Keratinocyte (primary cell): Measurements from ENCODE around the gene NECTIN2. TPM values are rescaled to one million over a fixed set of nuclear protein-coding genes. Genes with fewer than 3 reads are reported as not detected.
"Not testable (repeated sequence)": the region's sequence is repeated elsewhere in the genome, so short reads cannot be mapped to it uniquely, and the experiment has no call there.

Experiments used
- DNase-seq: peaks from one replicate; pipeline ENCODE4 v3.0.0-alpha.2; 2011; ENCODE audit warnings: low read depth, missing footprints, low spot score
- FAIRE-seq: peaks from 2 replicates; lab custom pipeline; 2011; peaks lifted over from hg19 to GRCh38; lab: Jason Lieb, UNC
- H2AFZ ChIP-seq: 2 replicates; pipeline ENCODE4 v1.6.0; 2012; ENCODE audit warnings: low read length, control low read depth, inconsistent platforms; ENCODE audit not compliant: control insufficient read depth
- H3K27ac ChIP-seq: 2 replicates; pipeline ENCODE4 v1.5.1; 2011; ENCODE audit warnings: low read length; ENCODE audit not compliant: control insufficient read depth, insufficient read depth
- H3K27me3 ChIP-seq: 3 replicates; pipeline ENCODE4 v1.6.0; 2011; ENCODE audit warnings: low read length; ENCODE audit not compliant: control insufficient read depth, insufficient read depth; ENCODE audit errors: extremely low read depth
- H3K36me3 ChIP-seq, 2 experiments: 2 replicates in 1 of 2; 3 replicates in 1 of 2; pipeline ENCODE4 v1.5.1; 2011; ENCODE audit warnings: low read length in 2 of 2, mild to moderate bottlenecking in 1 of 2; ENCODE audit not compliant: control insufficient read depth in 2 of 2, insufficient read depth in 2 of 2; ENCODE audit errors: extremely low read depth in 1 of 2
- H3K4me1 ChIP-seq: 3 replicates; pipeline ENCODE4 v1.5.1; 2011; ENCODE audit warnings: low read length; ENCODE audit not compliant: control insufficient read depth, insufficient read depth; ENCODE audit errors: extremely low read depth
- H3K4me2 ChIP-seq: 3 replicates; pipeline ENCODE4 v1.6.0; 2011; ENCODE audit warnings: low read depth, low read length; ENCODE audit not compliant: control insufficient read depth, insufficient read depth; ENCODE audit errors: extremely low read depth
- H3K4me3 ChIP-seq, 3 experiments: fragments of 200-600 bp in 1 of 3; sonication (generic) in 1 of 3; 2 replicates in 2 of 3; 3 replicates in 1 of 3; pipeline ENCODE4 v1.5.1; 2011 to 2016; ENCODE audit warnings: low read length in 3 of 3, mild to moderate bottlenecking in 3 of 3, control low read depth in 2 of 3, inconsistent platforms in 1 of 3, low read depth in 1 of 3, mixed read lengths in 1 of 3, mixed run types in 1 of 3, moderate library complexity in 1 of 3; ENCODE audit not compliant: control insufficient read depth in 2 of 3, insufficient read depth in 2 of 3; ENCODE audit errors: extremely low read depth in 1 of 3
- H3K79me2 ChIP-seq: 2 replicates; pipeline ENCODE4 v1.6.0; 2012; ENCODE audit warnings: low read length; ENCODE audit not compliant: control insufficient read depth, insufficient read depth
- H3K9ac ChIP-seq: 3 replicates; pipeline ENCODE4 v1.6.0; 2011; ENCODE audit warnings: low read length; ENCODE audit not compliant: control insufficient read depth, insufficient read depth; ENCODE audit errors: extremely low read depth
- H3K9me1 ChIP-seq: 3 replicates; pipeline ENCODE4 v1.6.0; 2011; ENCODE audit warnings: low read length; ENCODE audit not compliant: control insufficient read depth, insufficient read depth; ENCODE audit errors: extremely low read depth
- H3K9me3 ChIP-seq: 2 replicates; pipeline ENCODE4 v1.5.1; 2012; ENCODE audit warnings: low read depth, low read length; ENCODE audit not compliant: control insufficient read depth
- H4K20me1 ChIP-seq: 3 replicates; pipeline ENCODE4 v1.6.0; 2011; ENCODE audit warnings: low read length; ENCODE audit not compliant: control insufficient read depth, insufficient read depth; ENCODE audit errors: extremely low read depth
- CTCF ChIP-seq, 3 experiments: IDR thresholded peaks in 1 of 3; conservative IDR thresholded peaks in 1 of 3; optimal IDR thresholded peaks in 1 of 3; 2 replicates in 2 of 3; 3 replicates in 1 of 3; pipeline versions ENCODE3 to v1.5.1; 2011; ENCODE audit warnings: low read length in 3 of 3, mild to moderate bottlenecking in 3 of 3, moderate library complexity in 2 of 3, control low read depth in 1 of 3, inconsistent platforms in 1 of 3; ENCODE audit not compliant: insufficient read depth in 2 of 3; ENCODE audit errors: extremely low read depth in 1 of 3
- EZH2 ChIP-seq: IDR thresholded peaks from one replicate; pipeline ENCODE4 v1.6.1; 2012; ENCODE audit warnings: inconsistent platforms, mild to moderate bottlenecking, low read length, moderate library complexity
- dilution Hi-C: fragments of 300-500 bp; cut with MboI; formaldehyde crosslinking; loops from one replicate; pipeline ENCODE4 v1.7.0; 2020; ENCODE audit warnings: low sequenced_read_pairs; ENCODE audit not compliant: extremely low pct_ligation_motif_present
- polyA plus RNA-seq, 5 experiments: library from polyadenylated mRNA; depleted of rRNA in 3 of 5; stranded (reverse) in 3 of 5; stranded (forward) in 1 of 5; unstranded in 1 of 5; fragments of >200 nt; gene quantifications; 1 replicate in 1 of 5; 2 replicates in 3 of 5; 3 replicates in 1 of 5; pipeline versions ENCODE4 v1.2.1 to v1.2.3, GENCODE V29; 2011 to 2012; ENCODE audit warnings: missing spikeins in 2 of 5, low read depth in 1 of 5, low replicate concordance in 1 of 5

The NECTIN2 gene
- polyA plus RNA-seq, 1 donor (not counting 4 experiments of a cell fraction or from before 2014, with no cell fraction given), result 26.8 TPM

DNA sequence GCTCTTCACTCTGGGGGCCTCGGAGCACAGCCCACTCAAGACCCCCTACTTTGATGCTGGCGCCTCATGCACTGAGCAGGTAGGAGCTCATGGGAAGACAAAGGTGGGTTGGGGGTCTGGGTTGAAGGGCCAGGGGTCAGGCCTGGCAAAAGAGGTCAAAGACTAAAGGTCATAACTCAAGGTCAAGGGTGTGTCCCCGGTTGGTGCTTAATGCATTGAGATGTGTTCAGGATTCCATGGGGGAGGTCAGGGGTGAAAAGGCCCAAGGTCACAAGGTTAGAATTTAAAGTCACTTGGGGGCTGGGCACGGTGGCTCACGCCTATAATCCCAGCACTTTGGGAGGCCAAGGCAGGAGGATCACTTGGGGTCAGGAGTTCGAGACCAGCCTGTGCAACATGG lies 40.0 kb downstream of the NECTIN2 start:
- DNase-seq (no peak), FAIRE-seq (no peak)
- Histone ChIP-seq H3K9me1 (no peaks in the 10 kb centered on the region), H3K4me2 (no peak overlapping the region), H3K4me1 (peaks cover 7% of the 10 kb centered on the region), H2AFZ (no peak overlapping the region), H3K36me3 (peaks cover 8 to 12% of the 10 kb centered on the region in 2 experiments), H3K4me3 (no peak overlapping the region), H3K79me2 (peaks cover under 1% of the 10 kb centered on the region), H3K9me3 (no peaks in the 10 kb centered on the region), H3K27me3 (no peaks in the 10 kb centered on the region), H4K20me1 (no peaks in the 10 kb centered on the region), H3K9ac (no peak overlapping the region), H3K27ac (no peak overlapping the region)
- dilution Hi-C loops, result no loop called here
- TF ChIP-seq EZH2 (no peak), CTCF (optimal IDR thresholded peaks at IDR 0.05 in 1 of 3, IDR thresholded peaks at IDR 0.05 in 1 of 3, conservative IDR thresholded peaks at IDR 0.05 in 1 of 3; ENCODE audit: extremely low read depth in 1 of 3, insufficient read depth in 2 of 3, low read length in 3 of 3) (no peak)

GRCh38 chr19:44887648-44888047 lies 41.6 kb downstream of the NECTIN2 start:
- Histone ChIP-seq H3K9me1 (no peaks in the 10 kb centered on the region), H3K27me3 (no peaks in the 10 kb centered on the region), H3K36me3 (peaks cover 10 to 12% of the 10 kb centered on the region in 2 experiments), H3K9ac (no peak overlapping the region), H3K79me2 (peaks cover 16% of the 10 kb centered on the region), H3K4me1 (peaks cover 13% of the 10 kb centered on the region), H3K4me2 (no peak overlapping the region), H3K27ac (no peak overlapping the region), H4K20me1 (peaks cover 4% of the 10 kb centered on the region), H3K4me3 (no peak overlapping the region), H3K9me3 (no peaks in the 10 kb centered on the region), H2AFZ (no peak overlapping the region)
- DNase-seq, result no peak
- no peak for FAIRE-seq
- dilution Hi-C loops, result no loop called here
- no peak for TF ChIP-seq CTCF (optimal IDR thresholded peaks at IDR 0.05 in 1 of 3, IDR thresholded peaks at IDR 0.05 in 1 of 3, conservative IDR thresholded peaks at IDR 0.05 in 1 of 3; ENCODE audit: extremely low read depth in 1 of 3, insufficient read depth in 2 of 3, low read length in 3 of 3)
- no peak for TF ChIP-seq EZH2

DNA sequence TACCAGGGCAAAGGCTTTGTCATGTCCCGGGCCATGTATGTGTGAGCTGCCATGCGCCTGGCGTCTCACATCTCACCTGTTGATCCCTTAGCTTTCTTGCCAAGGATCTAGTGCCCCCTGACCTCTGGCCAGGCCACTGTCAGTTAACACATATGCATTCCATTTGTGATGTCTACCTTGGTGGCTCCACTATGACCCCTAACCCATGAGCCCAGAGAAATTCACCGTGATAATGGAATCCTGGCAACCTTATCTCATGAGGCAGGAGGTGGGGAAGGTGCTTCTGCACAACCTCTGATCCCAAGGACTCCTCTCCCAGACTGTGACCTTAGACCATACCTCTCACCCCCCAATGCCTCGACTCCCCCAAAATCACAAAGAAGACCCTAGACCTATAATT lies 42.2 kb downstream of the NECTIN2 start:
- H3K9me3 ChIP-seq, H2AFZ ChIP-seq, H3K9me1 ChIP-seq, H4K20me1 ChIP-seq, H3K4me2 ChIP-seq, dilution Hi-C loops, DNase-seq, H3K4me3 ChIP-seq, FAIRE-seq, H3K27ac ChIP-seq, H3K9ac ChIP-seq, H3K27me3 ChIP-seq: not testable (repeated sequence)
- Histone ChIP-seq H3K36me3 (peaks cover 14 to 16% of the 10 kb centered on the region in 2 experiments), H3K79me2 (peaks cover 23% of the 10 kb centered on the region), H3K4me1 (peaks cover 17% of the 10 kb centered on the region)
